Measurements from ENCODE around the gene NEBL. TPM values are rescaled to one million over a fixed set of nuclear protein-coding genes. Genes with fewer than 3 reads are reported as not detected.
"Not testable (repeated sequence)": the region's sequence is repeated elsewhere in the genome, so short reads cannot be mapped to it uniquely, and the experiment has no call there.

The NEBL gene, protein sequence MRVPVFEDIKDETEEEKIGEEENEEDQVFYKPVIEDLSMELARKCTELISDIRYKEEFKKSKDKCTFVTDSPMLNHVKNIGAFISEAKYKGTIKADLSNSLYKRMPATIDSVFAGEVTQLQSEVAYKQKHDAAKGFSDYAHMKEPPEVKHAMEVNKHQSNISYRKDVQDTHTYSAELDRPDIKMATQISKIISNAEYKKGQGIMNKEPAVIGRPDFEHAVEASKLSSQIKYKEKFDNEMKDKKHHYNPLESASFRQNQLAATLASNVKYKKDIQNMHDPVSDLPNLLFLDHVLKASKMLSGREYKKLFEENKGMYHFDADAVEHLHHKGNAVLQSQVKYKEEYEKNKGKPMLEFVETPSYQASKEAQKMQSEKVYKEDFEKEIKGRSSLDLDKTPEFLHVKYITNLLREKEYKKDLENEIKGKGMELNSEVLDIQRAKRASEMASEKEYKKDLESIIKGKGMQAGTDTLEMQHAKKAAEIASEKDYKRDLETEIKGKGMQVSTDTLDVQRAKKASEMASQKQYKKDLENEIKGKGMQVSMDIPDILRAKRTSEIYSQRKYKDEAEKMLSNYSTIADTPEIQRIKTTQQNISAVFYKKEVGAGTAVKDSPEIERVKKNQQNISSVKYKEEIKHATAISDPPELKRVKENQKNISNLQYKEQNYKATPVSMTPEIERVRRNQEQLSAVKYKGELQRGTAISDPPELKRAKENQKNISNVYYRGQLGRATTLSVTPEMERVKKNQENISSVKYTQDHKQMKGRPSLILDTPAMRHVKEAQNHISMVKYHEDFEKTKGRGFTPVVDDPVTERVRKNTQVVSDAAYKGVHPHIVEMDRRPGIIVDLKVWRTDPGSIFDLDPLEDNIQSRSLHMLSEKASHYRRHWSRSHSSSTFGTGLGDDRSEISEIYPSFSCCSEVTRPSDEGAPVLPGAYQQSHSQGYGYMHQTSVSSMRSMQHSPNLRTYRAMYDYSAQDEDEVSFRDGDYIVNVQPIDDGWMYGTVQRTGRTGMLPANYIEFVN
- 10 to 100 TPM; 15.5 to 17.9 TPM for total RNA-seq
- long read RNA-seq, transcript NEBL-203 (7 exons, 3,008 nt): major isoform, 7 of 14 reads
- long read RNA-seq, partial matches to known transcripts: 0 of 14 reads
- long read RNA-seq, other reads (novel, unspliced or antisense): 7 of 14 reads

DNA sequence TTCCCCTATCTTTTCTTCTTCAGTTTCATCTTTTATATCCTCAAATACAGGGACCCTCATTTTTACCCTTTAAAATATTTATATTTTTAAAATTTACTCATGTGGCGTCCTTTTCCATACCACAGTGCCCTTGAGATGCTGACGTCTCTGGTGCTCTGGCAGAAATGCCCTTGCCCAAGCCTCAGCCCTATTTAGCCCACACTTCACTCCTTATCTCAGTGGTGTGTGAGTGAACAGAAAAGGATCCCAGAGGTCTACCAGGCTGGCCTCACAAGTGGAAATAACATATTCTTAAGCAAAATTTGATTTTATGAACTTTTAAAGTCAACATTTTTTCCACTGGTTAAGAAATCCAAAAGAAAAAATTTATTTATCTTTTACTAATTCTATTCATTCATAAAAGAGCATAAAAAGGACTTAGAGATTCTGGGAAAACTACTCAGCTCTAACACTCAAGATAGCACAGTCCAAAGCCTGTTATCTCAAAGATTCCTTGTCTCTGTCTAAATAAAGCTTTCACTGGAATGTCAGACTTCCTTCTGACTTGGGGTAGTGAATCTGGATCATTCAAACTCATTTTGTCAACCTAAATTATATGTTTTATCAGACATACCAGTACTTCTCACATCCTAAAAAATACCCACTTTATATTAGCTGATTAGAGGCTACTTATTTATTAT lies at the start of gene NEBL:
Gene NEBL, minus strand, starts transcription at position 166 of the 680 bp plus-strand sequence. Its CDS starts 106 bp downstream, at position 60.
- intact Hi-C loops (cut with DNase I, micrococcal nuclease): no loop called here
- no peak for ATAC-seq
- DNase-seq: no peak

DNA sequence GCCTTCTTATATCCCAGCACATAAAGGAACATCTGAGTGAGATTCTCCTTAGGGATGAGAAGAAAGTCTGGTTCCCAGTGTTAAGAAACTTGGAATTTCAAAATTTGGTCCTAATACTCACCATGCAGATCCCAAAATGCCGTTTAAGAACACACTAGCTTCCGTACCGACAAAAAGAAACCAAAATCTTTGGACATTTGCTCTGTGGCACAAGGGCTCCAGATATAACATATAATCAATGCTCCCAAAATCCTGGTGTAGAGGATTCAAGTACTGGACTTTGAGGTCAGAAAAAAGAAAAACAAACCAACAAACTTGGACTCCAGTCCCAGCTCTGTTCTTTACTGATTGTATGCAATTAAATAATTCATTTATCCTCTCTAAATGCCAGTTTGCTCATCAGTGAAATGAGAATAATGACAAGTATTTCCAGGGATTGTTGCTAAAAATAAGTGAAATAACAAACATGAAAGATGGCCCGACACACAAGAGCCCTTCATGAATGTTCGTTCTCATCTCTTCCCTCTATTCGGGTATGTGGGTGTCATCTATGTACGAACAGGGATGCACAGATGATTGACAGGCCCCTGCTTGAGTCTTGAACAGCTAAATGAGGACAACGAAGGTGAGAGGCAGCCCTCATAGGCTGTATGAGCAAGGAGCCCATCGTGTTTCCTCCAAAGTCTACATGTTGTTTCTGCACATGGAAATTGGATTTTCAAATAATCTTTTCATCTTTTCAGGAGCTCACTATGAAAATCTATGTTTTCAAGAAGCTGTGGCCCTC lies 48.6 kb upstream of the NEBL start:
- DNase-seq: no peak
- intact Hi-C loops (cut with DNase I, micrococcal nuclease): no loop called here
- no peak for ATAC-seq

- ATAC-seq (no peak), DNase-seq (no peak)
- intact Hi-C loops (cut with DNase I, micrococcal nuclease): no loop called here
Observed at GRCh38 chr10:20944789-20945502, 47.8 kb upstream of the NEBL start.

DNA sequence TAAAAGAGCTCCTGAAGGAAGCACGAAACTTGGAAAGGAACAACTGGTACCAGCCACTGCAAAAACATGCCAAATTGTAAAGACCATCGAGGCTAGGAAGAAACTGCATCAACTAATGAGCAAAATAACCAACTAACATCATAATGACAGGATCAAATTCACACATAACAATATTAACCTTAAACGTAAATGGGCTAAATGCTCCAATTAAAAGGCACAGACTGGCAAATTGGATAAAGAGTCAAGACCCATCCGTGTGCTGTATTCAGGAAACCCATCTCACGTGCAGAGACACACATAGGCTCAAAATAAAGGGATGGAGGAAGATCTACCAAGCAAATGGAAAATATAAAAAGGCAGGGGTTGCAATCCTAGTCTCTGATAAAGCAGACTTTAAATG lies 42.3 kb upstream of the NEBL start:
- ATAC-seq; DNase-seq; intact Hi-C loops (cut with DNase I, micrococcal nuclease): not testable (repeated sequence)

- intact Hi-C loops (cut with DNase I, micrococcal nuclease): no loop called here
- DNase-seq (no peak), ATAC-seq (no peak)
Observed at GRCh38 chr10:20936396-20936795, 39.3 kb upstream of the NEBL start.

DNA sequence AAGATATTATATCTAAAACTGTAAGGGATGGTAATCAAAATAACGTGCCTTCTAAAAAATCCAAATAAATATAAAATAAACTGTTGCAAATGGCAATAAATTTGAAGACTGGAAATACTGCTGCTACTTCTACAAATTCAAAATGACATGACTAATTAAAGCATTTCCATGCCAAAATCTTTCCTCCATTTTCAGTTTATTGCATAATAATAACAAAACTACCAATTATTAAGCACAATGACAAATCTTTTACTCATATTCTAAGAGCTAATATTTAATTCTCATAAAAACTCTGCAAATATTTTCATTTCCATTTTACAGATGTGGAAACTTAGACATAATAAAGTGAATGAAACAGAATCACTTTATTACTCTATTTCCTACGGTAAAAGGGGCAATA lies 38.8 kb upstream of the NEBL start:
- intact Hi-C loops (cut with DNase I, micrococcal nuclease): no loop called here
- ATAC-seq (no peak), DNase-seq (no peak)

GRCh38 chr10:20935301-20935700 lies 38.2 kb upstream of the NEBL start:
- DNase-seq: no peak
- intact Hi-C loops (cut with DNase I, micrococcal nuclease): no loop called here
- ATAC-seq: no peak

GRCh38 chr10:20933705-20934104 lies 36.6 kb upstream of the NEBL start:
- intact Hi-C loops (cut with DNase I, micrococcal nuclease): no loop called here
- ATAC-seq: no peak
- DNase-seq: no peak

DNA sequence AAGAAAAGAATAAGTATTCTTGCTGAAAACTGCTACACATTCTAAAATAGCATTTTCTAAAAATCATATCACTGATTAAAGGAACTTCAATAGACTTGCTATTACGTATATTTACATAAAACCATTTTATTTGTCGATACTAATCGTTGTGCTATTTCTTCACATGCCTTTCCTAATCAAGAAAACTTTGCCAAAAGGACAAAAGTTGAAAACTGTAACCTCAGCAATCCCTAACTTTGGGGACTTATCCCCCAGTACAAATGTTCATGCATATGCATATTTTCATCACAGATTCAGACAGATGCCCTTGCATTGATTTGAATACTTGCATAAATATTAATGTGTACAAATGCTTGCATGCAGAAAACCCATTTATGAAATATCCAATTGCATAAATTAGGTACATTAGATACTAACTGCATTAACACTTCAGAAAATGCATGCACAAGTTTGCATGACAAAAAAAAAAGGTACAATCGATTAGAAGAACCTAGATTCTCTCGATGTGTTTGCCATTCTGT lies 35.6 kb upstream of the NEBL start:
- intact Hi-C loops (cut with DNase I, micrococcal nuclease): no loop called here
- DNase-seq (no peak), ATAC-seq (no peak)

DNA sequence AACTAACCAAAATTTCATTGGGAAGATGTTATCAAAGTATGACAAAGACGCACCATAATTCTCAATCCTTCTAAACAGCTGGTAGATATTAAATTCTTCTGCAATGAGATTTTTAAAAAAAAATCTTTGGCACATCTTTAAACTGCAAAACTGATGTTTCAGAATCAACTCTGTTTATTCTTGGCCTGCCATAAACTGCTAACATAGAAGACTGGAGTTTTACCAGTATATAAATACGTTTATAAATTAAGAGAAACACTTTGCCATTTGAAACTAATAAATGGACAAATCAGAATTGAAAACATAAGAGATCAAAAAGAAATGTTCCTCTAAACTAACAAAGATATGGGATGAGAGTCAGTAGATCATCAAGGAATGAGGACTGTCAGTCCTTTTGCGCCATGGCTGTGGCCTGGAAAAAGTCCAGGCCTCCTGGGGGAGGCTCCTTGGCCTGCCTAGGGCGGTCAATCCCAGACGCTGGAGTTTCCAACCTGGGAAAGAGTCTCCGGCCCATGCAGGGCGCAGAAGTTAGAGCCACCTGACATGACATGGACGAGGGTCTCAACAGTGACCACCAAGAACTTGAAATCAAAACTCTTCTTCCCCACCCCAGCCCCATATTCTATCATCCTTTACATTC lies 34.2 kb upstream of the NEBL start:
- DNase-seq: no peak
- no peak for ATAC-seq
- intact Hi-C loops (cut with DNase I, micrococcal nuclease): no loop called here

DNA sequence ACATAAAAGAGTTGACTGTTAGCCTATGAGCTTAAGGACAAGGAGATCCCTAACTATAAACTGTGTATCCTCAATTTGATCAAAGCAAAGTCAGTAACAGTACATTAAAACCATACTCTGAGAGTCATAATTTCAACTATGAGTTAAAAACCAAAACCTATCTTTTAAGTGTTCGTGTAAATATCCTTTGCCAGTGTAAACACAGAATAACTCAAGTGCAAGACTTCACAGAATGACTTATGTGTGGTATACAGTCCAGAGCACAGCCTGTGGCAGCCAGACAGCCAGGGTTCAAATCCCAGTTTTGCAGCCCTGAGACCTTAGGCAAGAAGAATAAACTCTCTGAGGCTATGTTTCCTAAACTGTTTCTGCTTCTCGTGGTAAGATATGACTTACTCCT lies 30.3 kb upstream of the NEBL start:
- no peak for DNase-seq
- no peak for ATAC-seq
- intact Hi-C loops (cut with DNase I, micrococcal nuclease): no loop called here

- intact Hi-C loops (cut with DNase I, micrococcal nuclease): no loop called here
- no peak for DNase-seq
- no peak for ATAC-seq
Observed at GRCh38 chr10:20922451-20922850, 25.3 kb upstream of the NEBL start.

DNA sequence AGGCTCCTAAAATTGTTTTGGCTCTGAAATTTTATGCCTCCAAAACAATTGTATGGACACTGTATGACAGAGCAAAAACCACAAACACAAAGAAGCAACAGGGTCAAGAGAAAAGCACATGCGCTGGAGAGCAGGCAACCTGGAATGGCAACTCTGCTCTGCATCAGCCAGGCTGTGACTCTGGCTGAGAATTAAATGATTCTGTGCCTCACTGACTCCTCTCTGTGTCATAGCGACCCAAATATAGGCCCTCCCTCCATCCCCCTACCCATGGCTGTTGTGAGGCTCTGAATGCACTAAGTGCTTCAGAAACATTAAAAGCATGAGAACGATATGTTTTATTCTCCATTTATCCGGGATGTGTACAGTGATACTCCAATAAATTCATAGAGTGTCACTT lies 24.9 kb upstream of the NEBL start:
- no peak for DNase-seq
- ATAC-seq: no peak
- intact Hi-C loops (cut with DNase I, micrococcal nuclease): no loop called here

- ATAC-seq (no peak), DNase-seq (no peak)
- intact Hi-C loops (cut with DNase I, micrococcal nuclease): no loop called here
Observed at GRCh38 chr10:20920061-20920460, 22.9 kb upstream of the NEBL start.

GRCh38 chr10:20919481-20919880 lies 22.4 kb upstream of the NEBL start:
- ATAC-seq (no peak), DNase-seq (no peak)
- intact Hi-C loops (cut with DNase I, micrococcal nuclease): no loop called here

GRCh38 chr10:20916976-20917375 lies 19.9 kb upstream of the NEBL start:
- intact Hi-C loops (cut with DNase I, micrococcal nuclease): no loop called here
- no peak for DNase-seq
- ATAC-seq: peak; percentile 67

- ATAC-seq (no peak), DNase-seq (no peak)
- intact Hi-C loops (cut with DNase I, micrococcal nuclease): no loop called here
Observed at GRCh38 chr10:20912969-20913368, 15.9 kb upstream of the NEBL start.

Data from left colon (tissue), 2 donors.